ENCODE results near the gene NTF4. TPM values are rescaled to one million over a fixed set of nuclear protein-coding genes. Genes with fewer than 3 reads are reported as not detected.

Gene NTF4
- total RNA-seq, 1 experiment from 2014 or later, result 3.9 TPM

GRCh38 chr19:49017666-49018351 is 46.8 kb downstream of the NTF4 start:
- Mint-ChIP-seq H3K4me3 (peak overlapping the region; percentile 73), H3K36me3 (peaks cover 20% of the 10 kb centered on the region), H3K27ac (no peak overlapping the region), H3K4me1 (peaks cover 23% of the 10 kb centered on the region), H3K27me3 (ENCODE audit: low read depth) (peaks cover 45% of the 10 kb centered on the region), H3K9me3 (no peaks in the 10 kb centered on the region)
- POLR2A ChIA-PET, result interaction anchor here (0.7 to 1.7 kb wide), 2 partner anchors 25 to 40 kb away, joined by 3 to 6 read pairs; partner anchors contain the start of genes CGB7, GYS1 and RUVBL2
- peak; percentile 71 for ATAC-seq
- DNase-seq (ENCODE audit: low spot score), result peak; percentile 66
- CTCF ChIA-PET, result interaction anchor here (0.6 to 6.5 kb wide), 15 partner anchors 9 to 181 kb away, joined by 3 to 78 read pairs (median 6); partner anchors contain the start of genes CGB2, CGB7, GYS1 and RUVBL2
- TF ChIP-seq FOXP1 (CRISPR knock-in tag; IDR thresholded peaks at IDR 0.05; ENCODE audit: borderline replicate concordance), result peak; percentile 74
- no peak for TF ChIP-seq ZNF121 (CRISPR knock-in tag; IDR thresholded peaks at IDR 0.05)
- TF ChIP-seq ERG (CRISPR knock-in tag; IDR thresholded peaks at IDR 0.05), result 0 out of 2 replicates have a peak, but pooled peaks have one; percentile 37
- TF ChIP-seq ZNF232 (CRISPR knock-in tag; IDR thresholded peaks at IDR 0.05), result no peak
- TF ChIP-seq ARID4B (CRISPR knock-in tag; IDR thresholded peaks at IDR 0.05; ENCODE audit: borderline replicate concordance), result 0 out of 2 replicates have a peak, but pooled peaks have one; percentile 19
- no peak for TF ChIP-seq ELF4 (CRISPR knock-in tag; IDR thresholded peaks at IDR 0.05; ENCODE audit: low read depth)
- TF ChIP-seq NR1H2 (CRISPR knock-in tag; IDR thresholded peaks at IDR 0.05), result no peak
- TF ChIP-seq ZBTB21 (CRISPR knock-in tag; IDR thresholded peaks at IDR 0.05; ENCODE audit: borderline replicate concordance), result no peak
- no peak for TF ChIP-seq JUN (CRISPR knock-in tag; IDR thresholded peaks at IDR 0.05)
- TF ChIP-seq FOXJ3 (CRISPR knock-in tag; IDR thresholded peaks at IDR 0.05; ENCODE audit: borderline replicate concordance), result no peak
- TF ChIP-seq TEAD4 (CRISPR knock-in tag; IDR thresholded peaks at IDR 0.05), result no peak
- no peak for TF ChIP-seq ZNF317 (CRISPR knock-in tag; IDR thresholded peaks at IDR 0.05; ENCODE audit: borderline replicate concordance, low read depth)
- TF ChIP-seq JAZF1 (CRISPR knock-in tag; IDR thresholded peaks at IDR 0.05), result no peak
- TF ChIP-seq, protein P1, sequence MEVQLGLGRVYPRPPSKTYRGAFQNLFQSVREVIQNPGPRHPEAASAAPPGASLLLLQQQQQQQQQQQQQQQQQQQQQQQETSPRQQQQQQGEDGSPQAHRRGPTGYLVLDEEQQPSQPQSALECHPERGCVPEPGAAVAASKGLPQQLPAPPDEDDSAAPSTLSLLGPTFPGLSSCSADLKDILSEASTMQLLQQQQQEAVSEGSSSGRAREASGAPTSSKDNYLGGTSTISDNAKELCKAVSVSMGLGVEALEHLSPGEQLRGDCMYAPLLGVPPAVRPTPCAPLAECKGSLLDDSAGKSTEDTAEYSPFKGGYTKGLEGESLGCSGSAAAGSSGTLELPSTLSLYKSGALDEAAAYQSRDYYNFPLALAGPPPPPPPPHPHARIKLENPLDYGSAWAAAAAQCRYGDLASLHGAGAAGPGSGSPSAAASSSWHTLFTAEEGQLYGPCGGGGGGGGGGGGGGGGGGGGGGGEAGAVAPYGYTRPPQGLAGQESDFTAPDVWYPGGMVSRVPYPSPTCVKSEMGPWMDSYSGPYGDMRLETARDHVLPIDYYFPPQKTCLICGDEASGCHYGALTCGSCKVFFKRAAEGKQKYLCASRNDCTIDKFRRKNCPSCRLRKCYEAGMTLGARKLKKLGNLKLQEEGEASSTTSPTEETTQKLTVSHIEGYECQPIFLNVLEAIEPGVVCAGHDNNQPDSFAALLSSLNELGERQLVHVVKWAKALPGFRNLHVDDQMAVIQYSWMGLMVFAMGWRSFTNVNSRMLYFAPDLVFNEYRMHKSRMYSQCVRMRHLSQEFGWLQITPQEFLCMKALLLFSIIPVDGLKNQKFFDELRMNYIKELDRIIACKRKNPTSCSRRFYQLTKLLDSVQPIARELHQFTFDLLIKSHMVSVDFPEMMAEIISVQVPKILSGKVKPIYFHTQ (CRISPR knock-in tag; IDR thresholded peaks at IDR 0.05), result no peak
- TF ChIP-seq ZNF396 (CRISPR knock-in tag; IDR thresholded peaks at IDR 0.05; ENCODE audit: borderline replicate concordance), result no peak
- no peak for TF ChIP-seq MXD4 (CRISPR knock-in tag; IDR thresholded peaks at IDR 0.05; ENCODE audit: borderline replicate concordance)
- no peak for TF ChIP-seq NR3C1 (CRISPR knock-in tag; conservative IDR thresholded peaks at IDR 0.05; ENCODE audit: low read depth)
- TF ChIP-seq, protein P2, sequence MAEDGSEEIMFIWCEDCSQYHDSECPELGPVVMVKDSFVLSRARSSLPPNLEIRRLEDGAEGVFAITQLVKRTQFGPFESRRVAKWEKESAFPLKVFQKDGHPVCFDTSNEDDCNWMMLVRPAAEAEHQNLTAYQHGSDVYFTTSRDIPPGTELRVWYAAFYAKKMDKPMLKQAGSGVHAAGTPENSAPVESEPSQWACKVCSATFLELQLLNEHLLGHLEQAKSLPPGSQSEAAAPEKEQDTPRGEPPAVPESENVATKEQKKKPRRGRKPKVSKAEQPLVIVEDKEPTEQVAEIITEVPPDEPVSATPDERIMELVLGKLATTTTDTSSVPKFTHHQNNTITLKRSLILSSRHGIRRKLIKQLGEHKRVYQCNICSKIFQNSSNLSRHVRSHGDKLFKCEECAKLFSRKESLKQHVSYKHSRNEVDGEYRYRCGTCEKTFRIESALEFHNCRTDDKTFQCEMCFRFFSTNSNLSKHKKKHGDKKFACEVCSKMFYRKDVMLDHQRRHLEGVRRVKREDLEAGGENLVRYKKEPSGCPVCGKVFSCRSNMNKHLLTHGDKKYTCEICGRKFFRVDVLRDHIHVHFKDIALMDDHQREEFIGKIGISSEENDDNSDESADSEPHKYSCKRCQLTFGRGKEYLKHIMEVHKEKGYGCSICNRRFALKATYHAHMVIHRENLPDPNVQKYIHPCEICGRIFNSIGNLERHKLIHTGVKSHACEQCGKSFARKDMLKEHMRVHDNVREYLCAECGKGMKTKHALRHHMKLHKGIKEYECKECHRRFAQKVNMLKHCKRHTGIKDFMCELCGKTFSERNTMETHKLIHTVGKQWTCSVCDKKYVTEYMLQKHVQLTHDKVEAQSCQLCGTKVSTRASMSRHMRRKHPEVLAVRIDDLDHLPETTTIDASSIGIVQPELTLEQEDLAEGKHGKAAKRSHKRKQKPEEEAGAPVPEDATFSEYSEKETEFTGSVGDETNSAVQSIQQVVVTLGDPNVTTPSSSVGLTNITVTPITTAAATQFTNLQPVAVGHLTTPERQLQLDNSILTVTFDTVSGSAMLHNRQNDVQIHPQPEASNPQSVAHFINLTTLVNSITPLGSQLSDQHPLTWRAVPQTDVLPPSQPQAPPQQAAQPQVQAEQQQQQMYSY (CRISPR knock-in tag; IDR thresholded peaks at IDR 0.05), result no peak
- 0 out of 2 replicates have a peak, but pooled peaks have one; percentile 29 for TF ChIP-seq ZNF416 (CRISPR knock-in tag; IDR thresholded peaks at IDR 0.05)
- no peak for TF ChIP-seq NFE2L1 (CRISPR knock-in tag; IDR thresholded peaks at IDR 0.05)
- peak; percentile 93 for TF ChIP-seq ZNF423 (CRISPR knock-in tag; IDR thresholded peaks at IDR 0.05)
- TF ChIP-seq PRRX2 (CRISPR knock-in tag; IDR thresholded peaks at IDR 0.05), result no peak
- TF ChIP-seq, protein P3, sequence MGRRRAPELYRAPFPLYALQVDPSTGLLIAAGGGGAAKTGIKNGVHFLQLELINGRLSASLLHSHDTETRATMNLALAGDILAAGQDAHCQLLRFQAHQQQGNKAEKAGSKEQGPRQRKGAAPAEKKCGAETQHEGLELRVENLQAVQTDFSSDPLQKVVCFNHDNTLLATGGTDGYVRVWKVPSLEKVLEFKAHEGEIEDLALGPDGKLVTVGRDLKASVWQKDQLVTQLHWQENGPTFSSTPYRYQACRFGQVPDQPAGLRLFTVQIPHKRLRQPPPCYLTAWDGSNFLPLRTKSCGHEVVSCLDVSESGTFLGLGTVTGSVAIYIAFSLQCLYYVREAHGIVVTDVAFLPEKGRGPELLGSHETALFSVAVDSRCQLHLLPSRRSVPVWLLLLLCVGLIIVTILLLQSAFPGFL (CRISPR knock-in tag; IDR thresholded peaks at IDR 0.05; ENCODE audit: borderline replicate concordance), result no peak
